ENCODE results near the gene METTL16. TPM values are rescaled to one million over a fixed set of nuclear protein-coding genes. Genes with fewer than 3 reads are reported as not detected.
A peak's percentile ranks its signal among the peaks of the same experiment; 100 is the strongest.

Gene METTL16
- total and polyA plus RNA-seq, 2 donors from 2014 or later = 18.0 to 37.2 TPM

- no peak for TF ChIP-seq CTCF (IDR thresholded peaks at IDR 0.05; ENCODE audit: borderline replicate concordance, extremely low read depth, insufficient read depth)
- Histone ChIP-seq H3K27ac (ENCODE audit: low read depth in 2 of 2, low read length in 2 of 2) (no peak overlapping the region), H3K27me3 (ENCODE audit: control insufficient read depth, insufficient read depth, low read length) (no peaks in the 10 kb centered on the region), H3K36me3 (ENCODE audit: control insufficient read depth in 2 of 3, insufficient read depth in 3 of 3, low read length in 3 of 3) (peaks cover 0 to 16% (median 13%) of the 10 kb centered on the region in 3 donors), H3K4me1 (ENCODE audit: control insufficient read depth in 2 of 3, insufficient read depth in 2 of 3, low read depth in 1 of 3, low read length in 3 of 3) (no peaks in the 10 kb centered on the region), H3K9me3 (ENCODE audit: control insufficient read depth in 2 of 3, insufficient read depth in 1 of 3, low read length in 3 of 3) (no peaks in the 10 kb centered on the region), H3K4me3 (ENCODE audit: low read length in 3 of 3) (no peak overlapping the region), H3K9ac (ENCODE audit: low read length in 3 of 3) (no peak overlapping the region)
- intact Hi-C loops (cut with DNase I) = no loop called here
- no peak for DNase-seq
- FAIRE-seq = no peak
These were observed 140.2 kb downstream of the METTL16 start for GRCh38 chr17:2371183-2372130.

DNA sequence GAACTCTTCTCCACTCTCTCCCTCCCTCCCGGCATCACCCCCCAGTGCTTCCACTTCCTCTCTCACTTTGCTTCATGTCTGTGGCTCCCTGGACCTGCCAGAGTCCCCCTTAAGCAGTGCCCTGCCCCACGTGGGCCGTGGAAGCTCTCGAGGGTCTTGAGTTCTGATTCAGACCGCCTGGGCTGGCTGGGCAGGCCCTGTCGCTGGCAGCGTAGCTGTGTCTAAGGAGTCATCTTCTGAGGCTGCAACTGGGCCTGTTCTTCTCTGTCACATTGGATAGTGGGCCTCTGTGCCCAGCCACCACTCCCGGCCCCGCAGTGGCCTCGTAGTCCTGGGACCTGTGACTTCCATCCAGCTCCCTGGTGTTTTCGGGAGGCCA, 141.5 kb downstream of the METTL16 start:
- Histone ChIP-seq H3K9me3 (ENCODE audit: control insufficient read depth in 2 of 3, insufficient read depth in 1 of 3, low read length in 3 of 3) (no peaks in the 10 kb centered on the region), H3K9ac (ENCODE audit: low read length in 3 of 3) (no peak overlapping the region), H3K4me3 (ENCODE audit: low read length in 3 of 3) (no peak overlapping the region), H3K36me3 (ENCODE audit: control insufficient read depth in 2 of 3, insufficient read depth in 3 of 3, low read length in 3 of 3) (peaks cover 0 to 22% (median 13%) of the 10 kb centered on the region in 3 donors), H3K27ac (ENCODE audit: low read depth in 2 of 2, low read length in 2 of 2) (no peak overlapping the region), H3K27me3 (ENCODE audit: control insufficient read depth, insufficient read depth, low read length) (no peaks in the 10 kb centered on the region), H3K4me1 (ENCODE audit: control insufficient read depth in 2 of 3, insufficient read depth in 2 of 3, low read depth in 1 of 3, low read length in 3 of 3) (no peaks in the 10 kb centered on the region)
- no peak for FAIRE-seq
- peak in 1 of 5 donors; percentile 72 for DNase-seq
- TF ChIP-seq CTCF (IDR thresholded peaks at IDR 0.05; ENCODE audit: borderline replicate concordance, extremely low read depth, insufficient read depth) = no peak
- intact Hi-C loops (cut with DNase I) = no loop called here

- Histone ChIP-seq H3K9me3 (ENCODE audit: control insufficient read depth in 2 of 3, insufficient read depth in 1 of 3, low read length in 3 of 3) (no peaks in the 10 kb centered on the region), H3K27ac (ENCODE audit: low read depth in 2 of 2, low read length in 2 of 2) (no peak overlapping the region), H3K4me3 (ENCODE audit: low read length in 3 of 3) (no peak overlapping the region), H3K36me3 (ENCODE audit: control insufficient read depth in 2 of 3, insufficient read depth in 3 of 3, low read length in 3 of 3) (peaks cover 0 to 22% (median 13%) of the 10 kb centered on the region in 3 donors), H3K4me1 (ENCODE audit: control insufficient read depth in 2 of 3, insufficient read depth in 2 of 3, low read depth in 1 of 3, low read length in 3 of 3) (no peaks in the 10 kb centered on the region), H3K9ac (ENCODE audit: low read length in 3 of 3) (no peak overlapping the region), H3K27me3 (ENCODE audit: control insufficient read depth, insufficient read depth, low read length) (no peaks in the 10 kb centered on the region)
- intact Hi-C loops (cut with DNase I) = no loop called here
- no peak for FAIRE-seq
- peak in 1 of 5 donors; percentile 72 for DNase-seq
- no peak for TF ChIP-seq CTCF (IDR thresholded peaks at IDR 0.05; ENCODE audit: borderline replicate concordance, extremely low read depth, insufficient read depth)
These were observed 142.0 kb downstream of the METTL16 start for GRCh38 chr17:2369551-2370210.

Measured in kidney (tissue), 14 donors.